Fibroblast of skin of back (primary cell): ENCODE results near the gene HIGD2A.
"Not testable (repeated sequence)": the region's sequence is repeated elsewhere in the genome, so short reads cannot be mapped to it uniquely, and the experiment has no call there.

ENCODE experiments used
- DNase-seq: peaks from one replicate; pipeline ENCODE4 v3.0.0-alpha.2; 2013

The HIGD2A gene

DNA sequence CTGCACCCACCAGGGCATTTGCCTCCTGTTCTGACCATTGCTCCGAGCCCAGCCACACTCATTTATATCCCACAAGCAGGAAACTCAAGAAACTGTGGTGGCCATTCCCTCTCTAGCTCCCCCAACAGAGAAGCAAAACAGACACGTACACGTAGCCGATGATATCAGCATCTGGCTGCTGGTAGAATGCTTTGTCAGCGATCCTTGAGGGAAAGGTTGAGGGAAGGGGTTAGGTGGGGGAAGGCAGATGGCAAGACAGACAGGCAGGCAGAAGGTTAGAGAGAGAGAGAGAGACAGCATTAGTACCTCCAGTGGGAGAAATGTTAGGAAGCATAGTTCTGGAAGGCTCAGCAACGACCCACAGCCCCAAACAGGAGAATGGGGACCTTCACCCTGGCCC is 7.8 kb downstream of the HIGD2A start:
- DNase-seq: no peak

DNA sequence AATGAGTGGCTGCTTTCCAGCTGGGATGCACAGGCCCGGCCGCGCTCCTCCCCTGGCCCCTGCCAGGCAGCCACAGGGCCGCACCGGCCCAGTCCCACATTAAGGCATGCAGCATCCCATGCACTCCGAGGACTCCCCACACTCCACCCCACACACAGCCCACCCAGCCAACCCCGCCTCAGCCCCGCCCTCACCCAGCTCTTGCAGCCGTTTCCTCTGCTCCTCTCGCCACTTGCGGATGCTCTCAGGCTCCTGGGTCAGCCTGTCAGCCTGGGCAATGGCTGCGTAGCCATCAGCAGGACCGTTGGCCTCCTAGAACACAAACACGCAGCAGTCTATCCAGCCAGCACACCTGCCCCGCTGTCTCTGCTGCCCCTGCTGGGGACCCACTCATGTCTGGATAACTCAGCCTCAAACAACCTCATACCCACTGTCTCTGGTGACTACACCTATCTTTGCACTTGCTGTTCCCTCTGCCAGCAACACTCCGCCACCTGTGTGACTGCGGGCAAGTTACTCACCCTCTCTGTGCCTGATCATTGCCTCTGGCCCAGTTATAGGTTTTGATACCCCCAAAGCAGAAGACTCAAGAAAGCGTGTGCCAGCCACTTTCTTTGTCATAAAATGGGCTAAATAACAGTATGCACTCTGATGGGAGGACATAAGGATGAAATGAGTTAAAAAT is 9.3 kb downstream of the HIGD2A start:
- no peak for DNase-seq

DNA sequence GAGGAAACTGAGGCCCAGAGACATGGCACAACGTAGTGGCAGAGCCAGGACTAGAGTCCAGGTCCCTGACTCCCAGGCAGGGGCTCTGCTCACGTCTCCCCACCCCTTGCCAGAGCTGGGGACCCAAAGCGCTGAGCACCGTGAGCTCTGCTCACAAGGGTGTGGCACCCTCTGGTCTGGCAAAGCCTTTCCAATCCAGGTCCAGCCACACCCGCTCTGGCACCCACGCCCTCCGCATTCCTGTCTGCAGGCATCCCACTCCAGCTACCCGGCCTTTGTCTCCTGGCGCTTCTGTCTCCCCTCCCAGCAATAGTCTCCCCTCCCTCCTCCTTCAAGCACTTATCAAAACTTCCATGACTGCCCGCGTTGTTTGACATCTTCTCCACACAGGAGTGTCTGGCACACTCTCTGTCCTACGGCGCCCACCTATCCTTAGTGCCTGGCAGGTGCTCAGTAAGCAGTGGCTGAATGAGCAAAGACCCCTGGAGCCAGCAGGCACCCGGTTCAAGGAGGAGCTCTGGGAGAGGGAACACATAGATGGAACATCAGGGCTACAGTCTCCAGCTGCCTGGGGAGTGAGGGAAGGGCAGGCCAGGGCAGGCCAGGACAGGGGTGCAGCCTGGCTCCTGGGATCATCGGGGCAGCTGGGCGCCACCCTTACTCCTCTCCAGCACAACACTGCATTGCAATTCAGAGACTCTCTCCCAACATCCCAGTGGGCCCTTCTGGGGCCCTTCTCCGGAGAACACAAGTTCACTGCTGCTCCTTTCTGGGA is 12.0 kb downstream of the HIGD2A start:
- no peak for DNase-seq

DNA sequence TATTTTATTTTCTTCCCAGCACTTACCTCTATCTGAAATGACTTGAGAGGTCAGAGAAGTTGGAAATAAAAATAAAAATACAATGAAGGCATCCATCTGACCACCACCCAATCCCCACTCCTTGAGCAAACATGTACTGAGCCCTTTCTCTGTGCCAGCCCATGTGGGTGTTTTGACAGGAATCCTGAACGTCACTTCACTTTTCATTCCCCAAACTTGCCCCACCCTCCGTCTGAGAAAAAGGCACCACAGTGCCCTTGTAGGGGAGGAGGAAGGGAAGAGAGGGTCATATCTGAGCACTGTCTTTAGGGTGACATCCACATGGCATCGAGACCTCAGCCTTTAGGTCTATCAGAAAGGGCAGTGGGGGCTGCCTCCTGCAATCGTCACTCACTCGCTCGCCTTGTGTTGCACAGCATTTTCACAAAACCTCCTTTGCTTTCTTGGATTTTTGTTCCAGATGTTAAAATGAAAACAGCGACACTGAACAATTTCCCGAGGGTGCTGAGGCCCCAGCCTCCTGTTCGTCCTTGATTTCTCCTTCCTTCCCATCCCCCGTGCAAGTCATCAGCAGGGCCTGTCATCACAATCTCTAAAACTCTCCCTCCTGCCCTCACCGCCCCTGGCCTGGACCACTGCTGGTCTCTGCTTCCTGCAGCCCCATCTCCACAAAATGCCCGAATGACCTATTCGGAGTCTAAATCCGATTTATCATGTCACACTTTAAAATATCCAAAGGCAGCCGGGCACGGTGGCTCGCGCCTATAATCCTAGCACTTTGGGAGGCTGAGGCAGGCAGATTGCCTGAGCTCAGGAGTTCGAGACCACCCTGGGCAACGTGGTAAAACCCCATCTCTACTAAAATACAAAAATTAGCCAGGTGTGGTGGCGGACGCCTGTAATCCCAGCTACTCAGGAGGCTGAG is 13.0 kb downstream of the HIGD2A start:
- DNase-seq: no peak

DNA sequence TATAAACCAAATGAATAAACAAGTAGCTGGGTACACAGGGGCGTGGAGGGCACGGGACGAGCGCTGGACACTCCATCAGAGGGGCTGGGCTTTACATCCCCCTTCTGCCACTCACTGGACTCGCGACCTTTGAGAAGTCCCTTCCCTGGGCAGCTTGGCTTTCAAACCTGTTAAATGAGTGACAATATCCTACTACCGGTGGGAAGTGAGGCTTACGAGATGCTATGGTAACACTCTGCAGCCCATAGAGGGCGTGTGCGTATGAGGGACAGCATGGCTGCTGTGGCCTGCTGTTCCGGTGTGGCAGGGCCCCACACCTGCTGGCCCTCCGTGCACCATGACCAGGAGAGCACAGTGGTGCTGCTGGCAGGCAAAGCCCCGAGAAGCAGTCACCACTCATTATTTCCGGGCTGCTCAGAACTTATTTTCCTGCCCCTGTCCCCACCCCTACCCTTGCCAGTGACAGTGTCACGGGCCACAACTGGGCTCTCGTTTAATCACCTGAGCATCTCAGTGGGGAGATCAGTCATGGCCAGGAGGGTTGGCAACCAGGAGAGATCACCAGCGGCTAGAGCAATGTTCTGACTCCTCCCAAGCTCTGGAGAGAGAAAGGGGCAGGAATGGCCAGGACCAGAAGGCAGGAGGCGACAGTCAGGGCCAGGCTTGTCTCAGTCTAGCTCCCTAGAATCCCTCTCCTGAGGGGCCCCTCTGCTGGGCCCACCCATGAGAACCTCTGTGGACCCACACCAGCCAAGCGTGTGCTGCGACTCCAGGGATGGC is 17.3 kb downstream of the HIGD2A start:
- DNase-seq: no peak

DNA sequence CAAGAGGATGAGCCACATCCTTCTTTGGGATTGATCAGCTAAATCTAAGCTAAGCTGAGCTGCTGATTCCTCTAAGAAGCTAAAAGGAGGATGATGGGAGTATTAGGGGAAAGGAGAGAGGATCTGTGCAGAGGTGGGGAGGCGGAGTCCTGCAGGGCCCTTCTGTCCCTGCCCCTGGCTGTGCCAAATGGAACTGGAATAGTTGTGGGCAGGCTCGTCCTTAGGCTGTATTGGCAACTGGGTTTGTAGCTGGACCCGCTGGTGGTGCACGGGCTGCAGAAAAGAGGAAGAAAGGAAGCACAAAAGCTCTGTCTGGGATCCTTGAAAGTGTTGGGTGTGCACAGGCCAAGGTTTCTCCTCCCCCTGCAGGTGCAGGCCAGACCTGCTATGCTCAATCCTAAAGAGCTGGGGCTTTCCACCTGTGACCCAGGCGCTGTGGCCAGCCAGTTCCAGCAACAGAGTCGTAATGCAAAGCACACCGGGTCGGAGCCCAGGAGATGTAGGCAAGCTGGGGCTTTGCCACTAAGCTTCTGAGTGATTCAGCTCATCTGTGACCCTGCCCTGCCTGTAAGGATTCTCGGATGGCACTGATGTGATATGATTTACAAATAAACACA is 18.0 kb downstream of the HIGD2A start:
- no peak for DNase-seq

DNA sequence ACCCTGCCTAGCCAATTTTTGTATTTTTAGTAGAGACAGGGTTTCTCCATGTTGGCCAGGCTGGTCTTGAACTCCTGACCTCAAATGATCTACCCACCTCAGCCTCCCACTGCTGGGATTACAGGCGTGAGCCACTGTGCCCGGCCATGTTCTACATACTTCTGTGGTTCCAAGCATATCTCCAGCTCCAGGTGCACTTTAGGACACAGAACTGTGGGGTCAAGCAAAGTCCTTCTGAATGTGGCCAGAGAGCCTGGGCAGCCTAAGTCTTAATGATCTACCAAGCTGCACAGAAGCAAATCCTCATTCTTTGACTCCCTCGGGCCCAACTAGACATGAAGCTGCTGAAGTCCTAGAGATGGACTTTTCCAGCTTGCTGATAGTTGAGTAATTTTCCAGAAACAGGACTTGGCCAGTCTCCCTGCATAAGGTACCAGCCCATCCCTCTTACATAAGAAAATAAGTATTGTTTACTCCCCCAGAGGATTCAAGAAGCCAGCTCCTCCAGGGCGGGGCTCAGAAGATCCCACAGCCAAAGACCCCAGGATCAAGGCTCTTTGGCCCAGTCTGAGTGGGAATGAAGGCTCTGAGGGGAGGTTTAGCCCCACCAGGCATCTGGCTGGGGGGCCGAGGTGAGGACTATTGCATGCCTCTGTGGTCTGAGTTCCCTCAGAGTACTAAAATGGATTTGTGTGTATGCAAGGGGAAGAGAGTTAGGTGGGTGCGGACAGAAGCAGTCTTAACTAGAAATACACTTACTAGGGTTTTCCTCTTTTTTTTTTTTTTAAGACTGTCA is 19.1 kb downstream of the HIGD2A start:
- DNase-seq: no peak

DNA sequence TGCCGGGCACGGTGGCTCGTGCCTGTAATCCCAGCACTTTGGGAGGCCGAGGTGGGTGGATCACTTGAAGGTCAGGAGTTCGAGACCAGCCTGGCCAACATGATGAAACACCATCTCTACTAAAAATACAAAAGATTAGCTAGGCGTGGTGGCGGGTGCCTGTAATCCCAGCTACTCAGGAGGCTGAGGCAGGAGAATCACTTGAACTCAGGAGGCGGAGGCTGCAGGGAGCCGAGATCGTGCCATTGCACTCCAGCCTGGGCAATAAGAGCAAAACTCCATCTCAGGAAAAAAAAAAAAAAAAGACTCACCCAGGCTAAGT is 19.7 kb downstream of the HIGD2A start:
- DNase-seq: not testable (repeated sequence)

DNA sequence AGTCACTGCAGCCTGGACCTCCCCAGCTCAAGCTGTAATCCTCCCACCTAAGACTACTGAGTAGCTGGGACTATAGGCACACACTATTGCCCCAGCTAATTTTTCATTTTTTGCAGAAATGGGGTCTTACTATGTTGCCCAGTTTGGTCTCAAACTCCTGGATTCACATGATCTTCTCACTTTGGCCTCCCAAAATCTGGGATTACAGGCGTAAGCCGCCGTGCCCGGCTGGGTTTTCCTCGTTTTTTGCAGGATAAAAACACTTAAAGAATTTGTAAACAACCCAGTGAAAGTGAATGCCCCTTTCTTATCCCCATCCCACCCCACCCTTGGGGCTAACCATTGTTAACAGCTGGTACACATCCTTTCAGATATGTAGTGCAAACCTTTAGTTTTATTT is 20.0 kb downstream of the HIGD2A start:
- DNase-seq: no peak

DNA sequence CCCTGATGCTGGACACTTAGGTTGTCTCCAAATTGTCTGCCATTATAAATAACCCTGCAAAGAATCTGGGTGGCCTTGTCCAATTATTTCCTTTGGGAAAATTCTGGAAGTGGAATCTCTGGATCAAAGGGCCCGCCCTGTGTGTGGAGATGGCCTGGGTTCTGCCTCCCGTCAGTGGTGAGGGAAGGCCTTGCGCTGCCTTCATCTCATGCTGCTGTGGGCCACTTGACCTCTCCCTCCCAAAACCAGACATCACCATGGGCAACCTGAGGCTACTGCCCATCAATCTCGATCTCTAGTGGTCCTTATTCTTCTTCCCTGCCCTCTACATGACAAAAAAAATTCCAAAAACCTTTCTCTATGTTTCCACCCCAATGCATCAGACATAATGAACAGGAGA is 21.2 kb downstream of the HIGD2A start:
- DNase-seq: no peak

DNA sequence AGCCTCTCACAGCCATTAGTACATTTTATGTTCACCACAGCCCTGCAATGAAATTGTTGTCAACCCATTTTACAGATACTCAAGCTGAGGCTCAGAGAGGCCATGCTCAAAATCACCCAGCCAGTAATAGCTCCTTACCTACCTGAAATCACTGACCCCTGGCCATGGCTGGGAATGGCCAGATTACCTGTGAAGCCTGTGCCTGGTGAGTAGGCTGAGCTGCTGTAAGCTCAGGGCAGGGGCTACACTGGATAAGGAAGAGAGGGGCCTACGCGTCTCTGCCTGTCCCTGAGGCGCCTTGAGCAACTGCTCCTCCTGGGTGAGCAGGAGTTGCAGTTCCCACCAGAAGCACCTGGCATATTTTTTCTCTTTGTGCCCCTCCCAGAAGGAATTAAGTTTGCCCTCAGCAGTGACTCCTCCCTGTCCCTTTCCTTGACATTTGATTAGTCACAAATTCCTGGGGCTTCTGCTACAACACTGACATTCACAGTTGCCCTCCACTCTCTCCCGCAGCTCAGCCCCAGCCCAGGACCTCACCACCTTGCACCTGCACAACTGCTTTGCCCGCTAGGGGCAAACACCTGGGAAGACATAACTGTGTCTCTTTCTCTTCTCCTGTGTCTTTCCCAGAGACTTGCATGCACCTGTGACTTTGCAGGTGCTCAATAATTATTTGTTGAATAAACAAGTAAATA is 22.1 kb downstream of the HIGD2A start:
- DNase-seq: no peak

DNA sequence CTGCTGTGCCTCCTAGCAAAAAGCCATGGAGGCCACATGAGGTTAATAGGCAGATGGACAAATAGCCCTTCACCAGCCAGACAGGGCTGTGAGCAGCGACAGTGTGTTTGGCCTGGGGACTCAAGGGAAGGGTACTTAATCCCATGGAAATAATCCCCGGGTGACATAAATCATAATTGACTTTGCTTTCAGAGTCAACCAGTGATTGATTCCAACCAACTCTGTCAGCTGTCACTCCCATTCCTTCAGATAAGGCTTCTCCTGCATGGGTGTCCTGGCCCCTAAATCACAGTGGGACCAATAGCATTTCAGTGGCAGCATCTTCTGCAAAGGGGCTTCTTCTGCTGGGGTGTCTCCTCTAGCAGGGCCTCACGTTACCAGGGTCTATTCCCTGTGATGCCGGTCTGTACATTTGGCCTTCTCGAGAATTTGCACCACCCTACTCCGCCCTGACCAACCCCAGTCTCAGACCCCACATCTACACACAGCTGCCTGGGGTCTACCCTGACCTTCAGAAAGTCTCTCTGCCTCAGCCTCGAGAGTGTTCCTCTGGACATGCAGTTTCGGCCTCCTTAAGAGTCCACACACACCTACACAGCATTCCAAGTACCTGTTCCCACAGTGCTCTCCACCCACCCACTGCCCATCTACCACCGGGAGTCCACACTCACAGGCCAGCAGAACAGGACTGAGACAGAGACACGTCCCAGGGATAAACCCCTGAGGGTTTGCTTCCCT is 24.1 kb downstream of the HIGD2A start:
- DNase-seq: no peak

DNA sequence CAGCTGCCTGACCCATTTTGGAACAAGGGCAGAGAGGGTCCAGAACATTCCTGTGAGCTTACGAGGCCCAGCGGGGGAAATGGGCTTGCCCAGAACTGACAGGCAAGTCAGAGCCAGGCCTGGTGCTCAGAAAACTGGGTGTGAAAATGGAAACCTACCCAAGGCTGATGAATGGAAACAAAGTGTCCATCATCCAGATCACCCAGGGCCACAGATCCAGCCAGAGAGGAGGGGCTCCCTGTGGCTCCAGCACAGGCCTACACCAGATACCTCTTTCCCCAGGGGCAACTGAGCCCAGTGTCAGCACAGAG is 24.7 kb downstream of the HIGD2A start:
- peak; percentile 9 for DNase-seq

DNA sequence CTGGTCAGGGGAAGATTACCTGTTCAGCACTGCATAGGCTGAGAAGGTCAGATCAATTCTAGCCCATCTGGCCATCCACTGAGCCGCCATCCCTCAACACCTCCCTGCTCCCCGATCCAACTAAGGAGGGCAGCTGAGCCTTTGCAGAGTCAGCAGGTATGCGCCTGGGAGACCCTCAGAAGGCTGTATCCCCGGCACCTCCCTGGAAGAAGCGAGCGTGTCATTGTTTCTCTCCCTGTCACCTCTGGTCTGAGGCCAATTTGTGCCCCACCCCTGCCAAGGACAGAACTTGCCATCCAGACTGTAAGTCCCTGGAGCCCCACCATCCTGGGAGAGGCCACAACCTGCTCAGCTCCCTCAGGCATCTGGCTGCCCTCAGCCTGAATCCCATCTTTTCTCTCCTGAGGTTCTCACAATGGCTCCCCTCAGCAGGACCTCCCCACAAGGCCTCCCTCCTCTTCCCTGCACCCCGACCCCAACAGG is 25.2 kb downstream of the HIGD2A start:
- no peak for DNase-seq

DNA sequence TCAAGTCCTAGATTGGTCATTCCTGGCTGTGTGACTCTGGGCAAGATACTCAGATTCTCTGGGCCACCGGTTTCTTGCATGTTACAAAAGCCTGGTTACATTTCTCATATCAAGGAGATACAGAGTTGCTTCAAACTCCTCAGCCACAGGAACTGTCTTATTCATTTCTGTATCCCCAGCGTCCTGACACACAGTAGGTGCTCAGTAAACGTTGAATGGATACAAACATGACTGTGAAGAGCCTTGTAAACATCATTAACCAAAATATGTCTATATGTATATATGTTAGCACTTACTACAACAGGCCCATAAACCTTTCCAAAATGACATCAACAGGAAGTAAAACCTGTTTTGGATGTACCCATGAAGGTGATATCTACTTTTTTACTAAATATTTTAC is 26.2 kb downstream of the HIGD2A start:
- DNase-seq: no peak

DNA sequence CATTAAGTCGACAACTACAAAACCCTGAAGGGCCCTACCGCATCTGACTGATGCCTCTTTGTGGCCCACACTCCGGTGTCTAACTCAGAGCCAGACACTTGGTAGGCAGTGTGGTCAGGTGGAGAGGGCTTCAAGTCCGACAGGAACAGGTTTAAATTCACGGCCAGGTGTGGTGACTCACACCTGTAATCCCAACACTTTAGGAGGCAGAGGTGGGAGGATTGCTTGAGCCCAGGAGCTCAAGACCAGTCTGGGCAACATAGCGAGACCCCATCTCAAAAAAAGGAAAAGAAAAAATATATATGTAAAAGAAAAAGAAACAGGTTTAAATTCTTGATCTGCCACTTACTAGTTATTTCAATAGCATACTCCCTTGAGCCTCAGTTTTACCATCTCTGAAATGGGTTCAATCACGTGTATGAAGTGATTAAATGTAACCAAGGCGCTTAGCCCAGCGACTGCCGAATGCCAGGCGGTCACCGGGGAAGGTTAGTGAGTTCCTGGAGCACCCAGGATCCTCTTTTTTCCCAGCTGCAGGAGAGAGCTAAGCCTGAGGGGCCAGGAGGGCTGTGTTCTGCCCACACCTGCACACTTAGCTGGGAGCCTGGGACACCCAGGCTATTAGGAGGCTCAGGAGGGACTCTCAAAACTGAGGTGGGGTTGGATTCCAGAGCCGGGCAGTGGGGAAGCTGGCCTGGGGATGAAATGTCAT is 26.8 kb downstream of the HIGD2A start:
- no peak for DNase-seq

DNA sequence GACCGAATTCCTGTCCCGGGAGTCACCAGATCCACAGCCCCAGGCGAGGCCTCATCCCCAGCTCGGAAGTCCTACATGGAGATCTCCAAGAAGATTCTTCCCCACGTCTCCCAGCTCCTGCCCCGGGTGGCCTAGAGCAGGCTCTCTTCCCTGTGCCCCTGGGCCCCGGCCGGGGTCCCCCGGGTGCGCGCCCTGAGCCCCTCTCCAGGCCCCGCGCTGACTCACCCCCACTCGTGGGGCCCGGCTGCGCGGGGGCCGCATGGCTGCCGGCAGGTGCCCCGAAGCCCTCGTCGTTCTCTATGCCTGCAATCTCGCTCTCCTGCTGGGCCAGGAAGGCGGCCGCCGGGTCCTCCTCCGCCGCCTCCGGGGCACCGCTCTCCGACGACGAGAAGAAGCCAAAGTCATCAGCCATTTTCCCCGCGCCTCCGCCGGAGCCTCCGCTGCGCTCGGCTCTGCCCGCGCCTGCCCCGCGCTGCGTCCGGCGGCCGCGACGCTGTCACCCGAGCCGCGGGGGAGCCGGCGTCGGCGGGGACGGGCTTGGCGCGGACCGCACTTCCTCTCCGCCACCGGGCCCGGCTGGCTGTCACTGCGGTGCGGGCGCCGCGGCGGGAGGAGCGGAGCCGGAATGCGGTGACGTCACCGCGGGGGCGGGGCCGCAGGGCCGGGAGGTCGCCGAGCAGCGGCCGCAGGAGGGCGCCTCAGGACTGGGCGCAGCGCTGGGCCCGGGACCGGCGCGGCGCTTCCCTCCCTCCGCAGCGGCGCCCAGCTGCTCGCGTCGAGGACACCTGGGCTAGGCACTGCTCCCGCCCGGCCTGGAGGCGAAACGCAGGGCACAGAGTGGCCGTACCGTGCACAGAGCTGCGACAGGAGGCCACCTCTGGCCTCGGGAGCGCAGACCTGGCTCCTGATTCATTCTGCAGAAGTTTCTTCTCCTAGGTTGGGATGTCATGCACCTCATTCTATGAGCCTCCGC is 27.7 kb downstream of the HIGD2A start, which contains the start of gene CLTB:
Gene CLTB (minus strand): TSS at position 588 of the 973 bp plus-strand sequence. CDS start 176 bp downstream, at position 412.
- peak; percentile 83 for DNase-seq

DNA sequence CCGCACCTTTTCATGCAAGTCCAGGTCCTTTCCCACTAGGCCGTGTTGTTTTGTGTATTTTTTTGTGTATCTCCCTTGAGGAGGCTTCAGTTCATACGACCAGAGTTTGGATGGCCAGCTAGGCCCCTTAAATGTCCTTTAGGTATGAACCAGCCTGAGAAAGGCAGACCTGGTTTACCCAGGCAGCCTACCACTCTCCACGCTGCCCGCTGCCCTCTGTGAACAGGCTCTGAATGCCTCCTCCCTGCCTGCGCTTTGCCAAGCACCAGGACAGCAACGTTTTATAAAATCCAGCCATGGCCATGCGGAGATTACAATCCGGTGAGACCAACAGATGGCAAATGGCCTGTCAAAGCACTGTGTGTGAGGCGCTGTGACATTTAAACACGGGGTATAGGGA is 28.4 kb downstream of the HIGD2A start:
- no peak for DNase-seq
